HUES6 (cell line): ENCODE measurements around the gene ZNF521.
A peak's percentile ranks its signal among the peaks of the same experiment; 100 is the strongest.

Source experiments
- H3K27ac ChIP-seq: 2 replicates; pipeline ENCODE4 v1.7.0; 2013; ENCODE audit warnings: low read depth, mild to moderate bottlenecking, low read length, inconsistent platforms
- H3K27me3 ChIP-seq: 2 replicates; pipeline ENCODE4 v1.6.1; 2013; ENCODE audit warnings: low read length; ENCODE audit not compliant: control insufficient read depth, insufficient read depth
- H3K36me3 ChIP-seq: 2 replicates; pipeline ENCODE4 v1.6.1; 2013; ENCODE audit warnings: low read length; ENCODE audit not compliant: control insufficient read depth, insufficient read depth
- H3K4me1 ChIP-seq: 2 replicates; pipeline ENCODE4 v1.6.1; 2013; ENCODE audit warnings: low read length; ENCODE audit not compliant: control insufficient read depth, insufficient read depth
- H3K4me3 ChIP-seq: 2 replicates; pipeline ENCODE4 v1.5.1; 2013; ENCODE audit warnings: low read depth, low read length
- H3K9ac ChIP-seq: one replicate; pipeline ENCODE4 v1.6.1; 2013; ENCODE audit warnings: mild to moderate bottlenecking, low read length
- H3K9me3 ChIP-seq: 2 replicates; pipeline ENCODE4 v1.6.1; 2013; ENCODE audit warnings: low read depth, low read length; ENCODE audit not compliant: control insufficient read depth, insufficient read depth

ZNF521 gene

DNA sequence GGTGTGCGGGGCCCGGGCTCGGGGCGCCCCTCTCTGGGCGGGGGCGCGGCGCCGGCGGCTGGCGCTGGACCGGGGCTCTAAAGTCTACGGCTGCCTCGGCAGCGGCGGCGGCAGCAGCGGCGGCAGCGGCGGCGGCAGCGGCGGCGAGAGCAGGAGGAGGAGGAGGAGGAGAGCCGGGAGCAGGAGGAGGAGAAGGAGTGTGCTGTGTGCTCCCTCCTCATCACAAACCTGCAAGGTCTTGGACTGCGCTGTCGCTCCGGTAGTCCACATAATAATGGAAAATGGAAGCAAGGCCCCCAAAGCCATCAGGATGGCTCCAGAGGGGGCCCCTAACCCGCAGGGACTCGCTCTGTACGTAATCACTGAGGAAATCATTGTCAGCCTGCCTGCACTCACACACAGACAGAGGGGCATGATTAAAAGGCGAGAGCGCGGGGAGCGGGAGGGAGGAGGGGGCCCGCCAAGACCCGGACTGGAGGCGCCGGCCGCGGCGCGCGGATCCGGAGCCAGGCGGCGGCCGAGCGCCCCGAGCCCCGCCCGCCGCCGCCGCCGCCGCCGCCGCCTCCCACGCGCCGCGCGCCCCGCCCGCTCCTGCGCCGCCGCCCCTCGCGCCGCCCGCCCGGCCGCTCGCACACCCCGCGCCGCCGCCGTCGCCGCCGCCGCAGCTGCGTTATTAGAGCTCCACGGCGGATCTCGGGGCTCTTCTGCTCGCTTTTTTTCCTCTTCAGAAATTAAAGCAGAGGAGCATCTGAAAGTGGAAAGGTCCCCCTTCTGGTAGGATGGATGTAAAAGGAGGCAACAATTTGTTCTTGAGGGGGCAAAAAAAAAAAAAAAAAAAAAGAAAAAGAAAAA, at the start of gene ZNF521:
TSS of gene ZNF521 (minus strand) at position 390 of the 852 bp plus-strand sequence. CDS start 1,220 bp downstream, outside the sequence.
- Histone ChIP-seq H3K9me3 (no peaks in the 10 kb centered on the region), H3K36me3 (no peaks in the 10 kb centered on the region), H3K27ac (no peak within 1 kb of the TSS; the same call in 1 of the 2 replicates), H3K27me3 (peaks cover 76% of the 10 kb centered on the region), H3K9ac (peak within 1 kb of the TSS; percentile 58), H3K4me1 (peaks cover 7% of the 10 kb centered on the region), H3K4me3 (peak within 1 kb of the TSS; percentile 81)

DNA sequence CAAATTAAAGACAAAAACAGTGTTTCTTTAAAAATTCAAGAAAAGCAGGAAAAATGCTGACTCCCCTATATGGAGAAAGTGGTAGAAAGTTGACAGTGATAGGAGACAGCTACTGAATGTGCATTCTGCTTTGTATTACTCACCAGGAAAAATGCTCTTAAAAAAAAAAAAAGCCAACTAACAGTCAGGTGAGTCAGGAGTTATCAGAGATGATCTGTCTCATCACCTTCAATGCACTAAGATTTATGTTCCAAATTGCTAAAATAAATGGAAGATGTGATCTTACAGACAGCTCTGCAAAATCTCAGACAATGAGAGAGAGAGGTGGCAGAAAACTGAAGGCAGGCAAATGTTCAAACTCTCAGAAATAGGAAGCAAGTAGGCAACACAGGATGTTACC, 47.6 kb upstream of the ZNF521 start:
- H3K36me3 ChIP-seq = no peaks in the 10 kb centered on the region
- H3K4me3 ChIP-seq = no peak overlapping the region
- H3K27ac ChIP-seq = no peak overlapping the region
- no peaks in the 10 kb centered on the region for H3K27me3 ChIP-seq
- H3K9me3 ChIP-seq = peaks cover 4% of the 10 kb centered on the region; the same call in 1 of the 2 replicates
- H3K9ac ChIP-seq = no peak overlapping the region
- no peaks in the 10 kb centered on the region for H3K4me1 ChIP-seq

DNA sequence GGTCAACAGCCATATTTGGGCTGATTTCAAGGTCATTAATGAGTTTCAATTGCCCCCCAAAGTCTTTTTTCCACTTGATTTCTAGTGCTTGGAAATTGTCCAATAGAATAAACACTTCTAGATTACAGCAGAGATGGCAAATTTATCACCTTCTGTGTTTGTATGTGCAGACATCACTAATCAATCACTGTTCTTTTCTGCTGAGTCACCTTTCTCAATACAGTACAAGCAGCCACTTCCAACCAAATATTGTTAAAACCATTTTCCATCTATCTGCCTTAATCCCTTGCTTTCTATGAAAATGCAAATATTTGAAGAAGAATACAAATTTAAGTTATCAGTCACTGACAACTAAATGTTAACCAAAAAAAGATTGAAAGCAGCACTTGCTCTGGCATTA, 40.2 kb upstream of the ZNF521 start:
- peaks cover 4% of the 10 kb centered on the region; the same call in 1 of the 2 replicates for H3K9me3 ChIP-seq
- H3K27me3 ChIP-seq = no peaks in the 10 kb centered on the region
- no peak overlapping the region for H3K27ac ChIP-seq
- no peaks in the 10 kb centered on the region for H3K36me3 ChIP-seq
- no peak overlapping the region for H3K4me3 ChIP-seq
- H3K9ac ChIP-seq = no peak overlapping the region
- no peaks in the 10 kb centered on the region for H3K4me1 ChIP-seq

DNA sequence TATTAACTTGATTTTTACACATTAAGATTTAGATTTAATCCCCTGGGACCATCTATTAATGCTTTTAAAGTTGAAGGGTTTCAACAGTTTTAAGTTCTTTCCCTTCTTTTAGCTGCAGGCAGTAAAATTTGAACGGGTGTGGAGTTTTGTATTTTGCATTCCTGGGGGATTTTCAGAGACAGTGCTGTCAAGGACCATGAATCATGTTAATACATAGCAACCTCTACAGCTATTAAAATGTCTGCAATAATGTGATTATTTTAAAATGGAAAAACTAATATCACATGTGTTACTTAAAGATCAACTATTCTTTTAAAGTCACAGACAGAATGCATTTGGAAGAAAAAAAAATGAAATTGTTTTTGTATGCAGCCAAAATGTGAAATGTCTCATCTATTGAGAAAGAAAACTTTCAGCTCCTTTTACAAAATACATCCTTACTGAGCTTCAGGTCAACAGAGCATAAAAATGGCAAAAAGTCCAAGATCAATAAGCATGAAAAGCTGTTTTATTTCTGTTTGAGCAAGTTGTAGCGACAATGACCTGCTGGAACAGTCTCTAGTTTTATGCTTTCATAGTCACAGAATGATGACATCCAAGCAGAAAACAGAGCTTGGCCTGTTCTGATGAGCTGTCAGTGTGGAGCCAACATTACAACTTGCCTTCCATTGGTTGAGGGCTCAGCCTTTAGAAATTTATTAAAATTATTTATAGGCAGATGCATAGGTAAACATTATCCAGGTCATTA, 21.6 kb upstream of the ZNF521 start:
- Histone ChIP-seq H3K9ac (no peak overlapping the region), H3K36me3 (no peaks in the 10 kb centered on the region), H3K27me3 (no peaks in the 10 kb centered on the region), H3K27ac (no peak overlapping the region), H3K9me3 (no peaks in the 10 kb centered on the region), H3K4me3 (no peak overlapping the region), H3K4me1 (no peaks in the 10 kb centered on the region)

DNA sequence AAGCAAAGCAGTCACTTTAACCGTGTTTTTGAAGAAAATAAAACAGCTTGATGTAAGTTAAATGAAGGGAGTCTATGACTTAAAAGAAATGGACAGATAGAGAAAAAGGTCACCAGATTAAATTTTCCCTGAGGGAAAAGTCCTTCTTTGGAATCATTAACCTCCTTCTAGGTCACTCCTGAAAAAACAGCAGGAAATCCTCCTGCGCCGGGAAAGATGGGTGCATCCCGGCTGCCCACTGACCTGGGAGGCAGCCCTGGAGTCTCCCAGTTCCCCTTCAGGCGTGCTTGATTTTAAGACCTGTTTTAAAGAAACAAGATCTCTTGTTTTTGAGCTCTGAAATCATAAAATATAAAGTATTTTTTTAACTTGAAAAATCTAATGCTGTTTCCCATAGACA, 18.4 kb upstream of the ZNF521 start:
- H3K9ac ChIP-seq = no peak overlapping the region
- no peaks in the 10 kb centered on the region for H3K4me1 ChIP-seq
- H3K27ac ChIP-seq = no peak overlapping the region
- no peaks in the 10 kb centered on the region for H3K9me3 ChIP-seq
- no peaks in the 10 kb centered on the region for H3K36me3 ChIP-seq
- H3K4me3 ChIP-seq = no peak overlapping the region
- no peaks in the 10 kb centered on the region; the same call in 1 of the 2 replicates for H3K27me3 ChIP-seq

DNA sequence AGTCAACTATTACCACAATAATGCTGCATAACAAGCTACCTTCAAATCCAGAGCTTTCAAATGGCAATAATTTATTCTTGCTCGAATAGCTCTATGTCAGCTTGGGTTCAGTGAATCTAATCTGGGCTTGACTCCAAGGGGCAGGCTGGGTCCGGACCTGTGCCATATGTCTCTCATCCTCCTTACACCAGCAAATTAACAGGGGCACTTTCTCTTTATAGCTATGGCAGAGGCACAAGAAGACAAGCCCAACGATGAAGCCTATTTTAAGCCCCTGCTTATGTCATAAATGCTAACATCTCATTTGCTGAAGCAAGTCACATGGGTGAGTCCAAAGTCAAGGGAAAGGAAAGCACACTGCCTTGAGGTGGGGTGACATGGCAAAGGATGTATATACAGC, 13.3 kb upstream of the ZNF521 start:
- Histone ChIP-seq H3K27me3 (no peaks in the 10 kb centered on the region; the same call in 1 of the 2 replicates), H3K36me3 (no peaks in the 10 kb centered on the region), H3K27ac (no peak overlapping the region), H3K4me1 (no peaks in the 10 kb centered on the region), H3K4me3 (no peak overlapping the region), H3K9me3 (0 out of 2 replicates have a peak, but pooled peaks cover 4% of the 10 kb centered on the region), H3K9ac (no peak overlapping the region)

DNA sequence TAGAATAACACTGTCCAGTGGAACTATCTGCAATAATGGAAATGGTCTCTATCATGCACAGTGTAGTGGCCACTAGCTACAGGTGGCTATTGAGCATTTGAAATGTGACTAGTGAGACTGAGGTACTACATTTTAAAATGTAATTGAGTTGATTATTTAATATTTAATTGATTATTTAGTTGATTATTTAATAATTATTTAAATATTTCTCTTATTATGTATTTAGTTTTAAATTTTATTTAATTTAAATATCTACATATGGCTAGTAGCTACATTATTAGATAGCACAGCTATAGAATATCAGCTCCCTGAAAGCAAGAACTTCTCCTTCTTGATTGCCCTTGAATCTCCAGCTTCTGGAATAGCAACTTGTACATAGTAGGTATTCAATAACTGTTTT, 12.8 kb upstream of the ZNF521 start:
- no peak overlapping the region for H3K27ac ChIP-seq
- H3K4me3 ChIP-seq = no peak overlapping the region
- 0 out of 2 replicates have a peak, but pooled peaks cover 4% of the 10 kb centered on the region for H3K9me3 ChIP-seq
- H3K36me3 ChIP-seq = no peaks in the 10 kb centered on the region
- no peaks in the 10 kb centered on the region for H3K4me1 ChIP-seq
- H3K9ac ChIP-seq = no peak overlapping the region
- no peaks in the 10 kb centered on the region; the same call in 1 of the 2 replicates for H3K27me3 ChIP-seq

DNA sequence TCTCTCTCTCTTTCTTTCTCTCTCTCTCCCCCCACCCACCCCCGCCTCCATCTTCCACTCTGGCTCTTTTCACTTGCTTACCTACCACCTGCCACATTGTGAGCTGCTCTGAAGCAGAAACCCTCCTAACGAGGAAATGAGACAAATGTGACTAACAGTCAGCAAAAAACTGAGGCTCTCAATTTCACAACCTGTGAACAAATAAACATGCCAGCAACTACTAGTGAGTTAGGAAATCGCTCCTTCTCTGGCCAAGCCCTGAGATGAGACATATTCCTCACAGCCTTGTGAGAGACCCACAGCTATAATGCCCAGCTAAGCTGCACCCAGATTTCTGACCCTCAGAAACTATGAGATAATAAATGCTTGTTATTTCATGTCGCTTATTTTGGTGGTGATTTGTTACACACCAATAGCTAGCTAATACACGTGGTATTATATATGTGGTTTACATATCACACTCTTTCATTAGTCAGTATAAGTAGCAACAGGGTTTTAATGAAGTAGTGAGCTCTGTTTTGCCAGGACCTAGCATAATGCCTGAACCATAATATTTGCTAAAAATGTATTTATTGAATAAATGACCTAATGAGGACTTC, 8.4 kb upstream of the ZNF521 start:
- Histone ChIP-seq H3K27me3 (peaks cover 12% of the 10 kb centered on the region), H3K9me3 (0 out of 2 replicates have a peak, but pooled peaks cover 4% of the 10 kb centered on the region), H3K9ac (no peak overlapping the region), H3K4me1 (no peaks in the 10 kb centered on the region), H3K27ac (no peak overlapping the region), H3K36me3 (no peaks in the 10 kb centered on the region), H3K4me3 (no peak overlapping the region)

DNA sequence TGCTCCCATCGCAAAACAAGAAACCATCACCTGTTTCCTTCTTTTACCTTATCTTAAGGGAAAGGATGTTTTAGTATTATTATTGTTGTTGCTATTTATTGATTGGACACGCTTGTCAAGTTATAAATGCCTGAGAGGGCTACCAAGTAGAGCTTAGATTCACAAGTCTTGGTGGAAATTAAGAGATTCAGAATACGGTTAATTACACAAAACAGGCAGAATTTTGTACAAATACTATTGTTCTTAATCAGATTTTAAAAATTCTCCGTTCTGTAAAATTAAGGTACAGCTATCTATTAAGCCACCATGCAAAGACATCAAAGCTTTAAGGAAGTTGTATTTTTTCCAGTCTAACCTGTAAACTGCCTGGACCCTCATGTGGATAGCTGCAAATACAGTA, 1.1 kb upstream of the ZNF521 start:
- Histone ChIP-seq H3K4me1 (peaks cover 7% of the 10 kb centered on the region), H3K36me3 (no peaks in the 10 kb centered on the region), H3K4me3 (no peak overlapping the region), H3K9ac (no peak overlapping the region), H3K9me3 (no peaks in the 10 kb centered on the region), H3K27me3 (peaks cover 66% of the 10 kb centered on the region), H3K27ac (no peak overlapping the region)

DNA sequence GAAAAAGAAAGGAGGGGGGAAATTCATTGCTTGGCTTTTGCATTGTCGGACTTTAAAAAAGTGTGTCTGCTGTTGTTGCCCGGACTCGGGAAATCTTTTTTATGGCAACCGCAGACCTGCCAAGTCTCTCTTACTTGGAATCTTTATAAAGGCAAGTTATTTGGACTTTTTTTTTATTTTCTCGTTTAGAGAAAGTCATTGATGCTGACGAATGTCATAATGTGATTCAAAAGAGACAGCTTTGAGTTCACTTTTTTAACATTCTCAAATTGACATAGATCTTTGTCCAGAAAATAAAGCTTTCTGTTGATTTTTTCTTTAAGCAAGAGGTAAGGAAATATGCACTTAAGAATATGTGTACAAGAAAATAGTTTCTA, 651 bp upstream of the ZNF521 start:
- Histone ChIP-seq H3K27ac (no peak overlapping the region), H3K4me3 (peak overlapping the region; percentile 57), H3K9me3 (no peaks in the 10 kb centered on the region), H3K9ac (no peak overlapping the region), H3K4me1 (peaks cover 7% of the 10 kb centered on the region), H3K36me3 (no peaks in the 10 kb centered on the region), H3K27me3 (peaks cover 70% of the 10 kb centered on the region)
